HG02798 (cell line): ENCODE data around the gene THEMIS2.
A peak's percentile ranks its signal among the peaks of the same experiment; 100 is the strongest.
"Not testable (repeated sequence)": the region's sequence is repeated elsewhere in the genome, so short reads cannot be mapped to it uniquely, and the experiment has no call there.

Experiments
- ATAC-seq: cut with Tn5 transposase; IDR thresholded peaks from one replicate; pipeline ENCODE4 v1.9.1; 2021; ENCODE audit warnings: mild to moderate bottlenecking; ENCODE audit not compliant: unreplicated experiment, poor library complexity

Gene THEMIS2

DNA sequence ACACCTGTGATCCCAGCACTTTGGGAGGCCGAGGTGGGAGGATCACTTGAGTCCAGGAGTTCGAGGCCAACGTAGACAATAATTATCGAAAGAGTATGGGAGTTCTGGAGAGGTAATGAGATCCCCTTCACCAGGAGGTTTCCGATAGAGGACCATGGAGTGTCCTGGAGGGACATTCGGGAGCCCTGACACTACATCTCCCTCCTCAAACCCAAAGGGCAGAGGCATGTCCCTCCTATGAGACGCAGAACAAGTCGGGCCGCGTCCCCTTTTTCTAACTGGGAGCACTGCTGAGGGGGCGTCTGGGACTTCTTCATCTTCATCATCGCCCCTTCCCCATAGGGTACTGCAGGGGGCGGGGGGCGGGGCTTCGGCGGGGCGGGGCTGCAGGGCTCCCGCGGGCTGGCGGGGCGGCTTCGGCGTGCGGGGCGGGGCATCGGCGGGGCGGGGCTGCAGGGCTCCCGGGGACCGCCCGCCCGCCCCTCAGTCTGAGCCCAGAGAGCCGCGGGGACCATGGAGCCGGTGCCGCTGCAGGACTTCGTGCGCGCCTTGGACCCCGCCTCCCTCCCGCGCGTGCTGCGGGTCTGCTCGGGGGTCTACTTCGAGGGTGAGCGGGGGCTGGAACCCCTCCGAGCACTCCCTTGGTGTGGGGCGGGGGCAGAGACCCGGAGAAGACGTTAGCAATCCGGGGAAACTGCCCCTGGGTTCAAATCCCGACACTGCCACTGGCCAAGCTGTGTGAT, at the start of gene THEMIS2:
Gene THEMIS2, plus strand, starts transcription at position 486 of the 743 bp plus-strand sequence. Its CDS starts 28 bp downstream, at position 514.
- ATAC-seq: peak; percentile 39

DNA sequence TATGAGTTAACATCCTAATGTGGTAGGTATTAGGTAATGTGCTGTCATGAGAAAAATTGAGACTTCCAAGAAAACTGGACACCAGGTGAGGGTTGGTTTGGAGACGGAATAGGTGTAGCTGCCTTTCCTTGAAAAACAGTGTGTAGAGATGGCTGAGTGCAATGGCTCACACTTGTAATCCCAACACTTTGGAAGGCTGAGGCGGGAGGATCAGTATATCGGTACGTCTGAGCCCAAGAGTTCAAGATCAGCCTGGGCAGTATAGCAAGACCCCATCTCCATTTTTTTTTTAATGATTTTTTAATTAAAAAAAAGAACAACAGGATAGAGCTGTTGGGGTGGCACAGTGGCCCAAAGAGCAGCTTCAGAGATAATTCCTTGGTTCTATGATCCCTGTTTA, 48.6 kb upstream of the THEMIS2 start:
- no peak for ATAC-seq

DNA sequence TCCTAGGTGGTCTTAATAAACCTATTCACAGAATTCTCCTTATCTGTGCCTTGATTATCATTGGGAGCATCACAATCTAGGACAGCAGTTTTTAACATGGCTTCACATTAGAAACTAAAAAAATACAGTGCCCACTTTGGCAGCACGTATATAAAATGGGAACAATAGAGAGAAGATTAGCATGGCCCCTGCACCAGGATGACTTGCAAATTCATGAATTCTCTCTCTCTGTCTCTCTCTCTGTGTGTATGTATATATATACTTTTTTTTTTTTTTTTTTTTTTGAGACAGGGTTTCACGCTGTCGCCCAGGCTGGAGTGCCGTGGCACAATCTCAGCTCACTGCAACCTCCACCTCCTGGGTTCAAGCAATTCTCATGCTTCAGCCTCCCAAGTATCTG, 47.9 kb upstream of the THEMIS2 start:
- ATAC-seq: no peak

GRCh38 chr1:27829339-27829960, 42.9 kb upstream of the THEMIS2 start:
- ATAC-seq: not testable (repeated sequence)

GRCh38 chr1:27830621-27831440, 41.5 kb upstream of the THEMIS2 start, which contains the start of gene PPP1R8:
Gene PPP1R8 (plus strand): TSS chr1:27830782. CDS start chr1:27830836, 54 bp downstream.
- peak; percentile 96 for ATAC-seq

GRCh38 chr1:27831568-27832410, 40.6 kb upstream of the THEMIS2 start:
- no peak for ATAC-seq

GRCh38 chr1:27832762-27833161, 39.6 kb upstream of the THEMIS2 start:
- no peak for ATAC-seq

DNA sequence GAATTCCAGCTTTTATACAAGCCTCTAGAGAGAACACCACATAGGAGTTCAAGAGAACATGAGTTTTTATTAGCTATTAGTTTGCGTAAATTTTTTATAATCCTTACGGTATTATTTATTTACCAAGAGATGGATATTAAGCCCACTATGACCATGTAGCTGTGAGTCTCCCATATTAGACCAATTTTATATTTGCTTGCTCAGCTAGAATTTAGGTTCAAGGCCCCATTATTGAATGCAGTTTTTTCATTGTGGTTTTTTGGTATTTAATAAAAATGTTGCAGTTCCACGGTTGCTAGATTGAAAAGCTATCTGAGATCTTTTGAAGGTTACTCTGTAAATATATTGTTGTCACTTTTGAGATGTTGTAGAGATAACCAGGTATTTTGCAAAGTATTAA, 38.9 kb upstream of the THEMIS2 start:
- ATAC-seq: no peak

DNA sequence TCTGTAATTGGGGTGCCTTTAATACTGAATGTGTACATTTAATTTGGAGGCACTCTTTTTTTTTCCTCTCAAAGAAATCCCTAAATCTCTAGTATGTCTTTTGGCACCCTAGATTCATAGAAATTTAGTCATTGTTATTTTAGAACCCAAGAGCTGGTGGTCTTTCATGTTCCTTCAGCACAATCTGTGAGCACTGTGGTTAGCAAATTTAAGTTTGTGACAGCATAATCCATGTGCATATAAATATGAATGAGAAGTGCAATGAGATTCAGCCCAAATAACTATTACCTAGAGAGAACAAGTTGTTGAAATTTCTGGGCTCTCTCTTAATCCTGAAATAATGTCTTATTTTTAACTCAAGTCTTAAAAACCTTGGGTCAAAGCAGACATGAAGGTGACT, 37.3 kb upstream of the THEMIS2 start:
- ATAC-seq: no peak

DNA sequence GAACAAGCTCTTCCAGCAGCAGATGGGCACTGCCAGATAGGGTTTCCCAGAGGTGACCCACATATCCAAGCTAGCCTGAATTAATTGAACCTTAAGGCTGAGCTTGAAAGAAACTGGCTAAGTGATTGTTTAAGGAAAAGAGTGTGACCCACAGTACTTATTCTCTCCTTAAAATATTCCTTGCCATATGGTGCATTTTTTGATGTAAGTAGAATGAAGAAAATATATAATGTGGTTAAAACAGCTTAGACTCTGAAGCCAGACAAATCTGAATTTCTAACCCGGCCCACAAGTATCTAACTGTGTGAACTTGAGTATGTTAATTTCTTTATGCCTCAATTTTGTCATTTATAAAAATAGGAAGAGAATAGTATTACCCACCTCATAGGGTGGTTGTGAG, 36.8 kb upstream of the THEMIS2 start:
- no peak for ATAC-seq

- no peak for ATAC-seq
These were observed 22.4 kb upstream of the THEMIS2 start for GRCh38 chr1:27849951-27850350.

GRCh38 chr1:27855085-27855484, 17.3 kb upstream of the THEMIS2 start:
- no peak for ATAC-seq

- ATAC-seq: no peak
These were observed 15.6 kb upstream of the THEMIS2 start for GRCh38 chr1:27856561-27857343.

DNA sequence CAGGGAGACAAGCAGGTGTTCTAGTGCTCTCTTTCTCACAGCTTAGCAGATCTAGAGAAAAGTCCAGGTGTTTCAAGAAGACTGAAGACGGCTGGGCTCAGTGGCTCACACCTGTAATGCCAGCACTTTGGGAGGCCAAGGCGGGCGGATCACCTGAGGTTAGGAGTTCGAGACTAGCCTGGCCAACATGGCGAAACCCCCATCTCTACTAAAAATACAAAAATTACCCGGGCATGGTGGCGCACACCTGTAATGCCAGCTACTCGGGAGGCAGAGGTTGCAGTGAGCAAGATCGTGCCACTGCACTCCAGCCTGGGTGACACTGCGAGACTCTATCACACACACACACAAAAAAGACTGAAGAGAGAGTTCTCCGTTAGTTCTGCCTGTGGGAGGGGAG, 14.8 kb upstream of the THEMIS2 start:
- not testable (repeated sequence) for ATAC-seq

DNA sequence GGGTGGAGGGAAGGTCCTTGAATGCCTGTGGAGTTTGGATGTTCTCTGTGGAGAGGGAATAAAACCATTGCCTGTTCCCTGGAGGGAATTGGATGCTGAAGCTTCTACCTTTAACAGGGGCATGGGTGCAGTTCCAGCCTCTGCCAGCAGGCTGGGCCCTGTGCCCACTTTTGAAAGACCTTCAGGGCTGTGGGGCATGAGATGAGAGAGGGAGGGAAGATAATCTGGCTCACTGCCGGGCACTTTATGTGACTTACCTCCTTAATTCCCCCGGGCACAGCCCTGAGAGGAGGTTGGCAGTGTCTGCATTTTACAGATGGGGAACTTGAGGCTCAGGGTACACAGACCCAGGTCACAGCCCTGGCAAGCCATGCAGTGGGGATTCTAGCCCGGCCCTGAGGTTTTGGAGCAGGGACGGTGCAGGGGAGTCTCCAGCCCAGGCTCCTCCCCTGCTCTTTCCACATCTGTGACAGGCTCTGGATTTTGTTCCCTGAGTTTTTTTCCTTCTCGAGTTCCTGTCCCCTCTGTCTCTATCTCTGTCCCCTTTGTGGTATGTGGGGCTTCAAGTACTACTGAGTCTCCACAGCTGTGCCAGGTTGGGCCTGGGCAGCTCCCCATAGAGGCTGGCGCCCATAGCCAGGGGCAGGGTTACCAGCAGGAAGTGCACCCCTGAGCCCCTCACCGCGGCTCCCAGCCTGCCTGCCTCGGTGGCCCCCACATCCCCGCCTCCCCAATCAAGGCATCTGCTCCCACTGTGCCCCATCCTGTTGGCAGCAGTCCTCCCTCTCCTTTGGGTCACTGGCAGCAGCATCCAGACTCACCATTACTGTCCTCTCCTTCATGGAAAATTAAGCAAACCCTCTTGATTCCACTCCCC, 14.0 kb upstream of the THEMIS2 start:
- peak; percentile 82 for ATAC-seq

DNA sequence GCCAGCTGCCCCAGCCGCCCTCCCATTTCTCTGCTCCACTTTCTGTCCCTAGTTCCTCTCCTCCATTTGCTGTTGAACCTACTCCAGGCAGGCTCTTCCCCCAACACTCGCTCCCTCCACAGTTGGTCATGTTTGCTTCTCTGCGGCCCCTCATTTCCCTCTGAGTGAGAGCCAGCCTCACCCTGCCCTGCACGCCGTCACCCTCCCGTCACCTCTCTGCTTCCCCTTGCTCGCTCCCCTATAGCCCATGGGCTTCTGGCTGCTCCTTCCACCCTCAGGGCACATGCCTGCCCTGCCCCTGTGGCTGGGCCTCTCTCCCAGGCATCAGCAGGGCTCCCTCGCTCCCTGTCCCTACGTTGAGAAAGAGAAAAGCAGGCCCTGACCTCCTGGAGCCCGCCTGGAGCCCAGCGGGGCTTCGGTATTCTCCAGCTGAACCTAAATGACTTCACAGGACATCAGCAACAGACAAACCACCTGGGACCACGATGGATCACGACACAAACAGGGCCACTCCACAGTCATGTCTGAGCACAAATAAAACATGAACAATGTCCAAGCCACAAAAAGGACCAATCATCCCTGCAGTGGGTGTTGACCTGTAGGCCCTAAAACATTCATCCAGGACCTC, 13.3 kb upstream of the THEMIS2 start:
- ATAC-seq: no peak

DNA sequence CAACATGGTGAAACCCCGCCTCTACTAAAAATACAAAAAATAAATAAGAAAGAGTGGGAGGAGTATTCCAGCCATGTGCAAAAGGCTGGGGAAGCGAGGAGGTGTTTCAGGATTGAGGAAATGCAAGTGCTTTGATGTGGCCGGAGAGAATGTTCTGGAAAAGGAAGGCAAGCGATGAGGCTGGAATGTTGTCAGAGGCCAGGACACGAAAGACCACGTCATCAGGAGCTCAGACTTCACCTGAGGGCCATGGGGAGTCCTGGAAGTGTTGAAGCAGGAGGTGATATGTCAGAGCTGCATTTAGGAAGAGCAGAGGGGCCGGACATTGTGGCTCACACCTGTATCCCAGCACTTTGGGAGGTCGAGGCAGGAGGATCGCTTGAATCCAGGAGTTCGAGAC, 10.9 kb upstream of the THEMIS2 start:
- no peak for ATAC-seq

DNA sequence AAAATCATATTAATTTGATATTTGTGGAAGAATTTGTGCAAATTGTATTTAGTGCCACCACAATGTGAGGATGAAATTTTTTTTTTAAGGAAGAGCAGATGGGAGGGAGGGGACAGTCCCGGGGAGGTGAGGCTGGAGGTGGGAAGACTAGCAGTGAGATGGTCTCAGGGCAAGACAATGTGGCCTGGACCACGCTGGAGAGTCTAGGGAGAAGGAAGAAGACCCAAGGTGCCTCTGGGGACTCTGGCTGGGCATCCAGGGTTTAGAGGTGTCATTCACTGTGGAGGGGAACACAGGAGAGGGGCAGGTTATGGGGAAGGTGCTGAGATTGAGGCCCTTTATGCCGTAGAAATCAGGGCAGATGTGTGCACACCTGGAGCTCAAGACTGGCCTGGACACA, 10.3 kb upstream of the THEMIS2 start:
- no peak for ATAC-seq
